SK-N-SH treated with all-trans-retinoic acid at 6 μM for 48 hours (cell line): ENCODE data around the gene IKZF1.

Source experiments
- ATAC-seq: fragments of 200-7000 bp; cut with Tn5 transposase; 3 replicates; pipeline ENCODE4 v1.9.1; 2020; ENCODE audit warnings: mild to moderate bottlenecking, moderate library complexity
- ARNTL ChIP-seq: fragments of 450-650 bp; formaldehyde crosslinking; IDR thresholded peaks from 2 replicates; pipeline ENCODE4 v1.5.0; 2020; ENCODE audit warnings: low read depth, mild to moderate bottlenecking, moderate library complexity, borderline replicate concordance
- BACH2 ChIP-seq: fragments of 250-450 bp; sonication (Bioruptor Pico); IDR thresholded peaks from 2 replicates; pipeline ENCODE4 v1.9.0; 2021; ENCODE audit warnings: mild to moderate bottlenecking, borderline replicate concordance
- CSDC2 ChIP-seq: fragments of 250-450 bp; sonication (Bioruptor Pico); IDR thresholded peaks from 2 replicates; pipeline ENCODE4 v1.5.0; 2020; ENCODE audit warnings: mild to moderate bottlenecking, moderate library complexity
- GLIS3 ChIP-seq: fragments of 250-450 bp; sonication (Bioruptor Pico); IDR thresholded peaks from 2 replicates; pipeline ENCODE4 v1.5.0; 2020; ENCODE audit warnings: mild to moderate bottlenecking, moderate library complexity
- ISL1 ChIP-seq: fragments of 250-450 bp; sonication (Bioruptor Pico); IDR thresholded peaks from 2 replicates; pipeline ENCODE4 v2.1.2; 2022; ENCODE audit warnings: mild to moderate bottlenecking, moderate library complexity
- OSR1 ChIP-seq: fragments of 250-450 bp; sonication (Bioruptor Pico); IDR thresholded peaks from 2 replicates; pipeline ENCODE4 v1.8.0; 2022; ENCODE audit warnings: moderate library complexity, mild to moderate bottlenecking, inconsistent platforms
- RARB ChIP-seq: fragments of 250-450 bp; sonication (Bioruptor Pico); IDR thresholded peaks from 2 replicates; pipeline ENCODE4 v1.8.0; 2021; ENCODE audit warnings: mild to moderate bottlenecking, moderate library complexity
- SNAI2 ChIP-seq: fragments of 250-450 bp; sonication (Bioruptor Pico); IDR thresholded peaks from 2 replicates; pipeline ENCODE4 v1.5.0; 2020; ENCODE audit warnings: mild to moderate bottlenecking, moderate library complexity
- TCF4 ChIP-seq: fragments of 250-450 bp; sonication (Bioruptor Pico); IDR thresholded peaks from 2 replicates; pipeline ENCODE4 v1.8.0; 2021; ENCODE audit warnings: mild to moderate bottlenecking, moderate library complexity, borderline replicate concordance
- TOX ChIP-seq: fragments of 250-450 bp; sonication (Bioruptor Pico); IDR thresholded peaks from 2 replicates; pipeline ENCODE4 v1.8.0; 2021; ENCODE audit warnings: mild to moderate bottlenecking, moderate library complexity, borderline replicate concordance
- ZC3H10 ChIP-seq: fragments of 250-450 bp; sonication (Bioruptor Pico); IDR thresholded peaks from 2 replicates; pipeline ENCODE4 v1.5.1; 2021; ENCODE audit warnings: mild to moderate bottlenecking, moderate library complexity
- ZFP30 ChIP-seq: fragments of 450-650 bp; formaldehyde crosslinking; IDR thresholded peaks from 2 replicates; pipeline ENCODE4 v1.5.0; 2022; ENCODE audit warnings: mild to moderate bottlenecking, moderate library complexity
- ZNF565 ChIP-seq: fragments of 450-650 bp; formaldehyde crosslinking; conservative IDR thresholded peaks from 2 replicates; pipeline ENCODE4 v1.5.0; 2020; ENCODE audit warnings: low read depth, mild to moderate bottlenecking, moderate library complexity
- TF ChIP-seq, protein P1 (sequence below): fragments of 250-450 bp; sonication (Bioruptor Pico); IDR thresholded peaks from 2 replicates; pipeline ENCODE4 v1.8.0; 2021; ENCODE audit warnings: low read depth, mild to moderate bottlenecking, moderate library complexity, borderline replicate concordance
- TF ChIP-seq, protein P2 (sequence below): fragments of 250-450 bp; sonication (Bioruptor Pico); IDR thresholded peaks from 2 replicates; pipeline ENCODE4 v1.8.0; 2020; ENCODE audit warnings: mild to moderate bottlenecking, moderate library complexity, borderline replicate concordance
- TF ChIP-seq, protein P3 (sequence below): fragments of 250-450 bp; sonication (Bioruptor Pico); IDR thresholded peaks from 2 replicates; pipeline ENCODE4 v1.5.1; 2020; ENCODE audit warnings: low read depth, mild to moderate bottlenecking, moderate library complexity
- TF ChIP-seq, protein P4 (sequence below): fragments of 250-450 bp; sonication (Bioruptor Pico); IDR thresholded peaks from 2 replicates; pipeline ENCODE4 v1.5.1; 2021; ENCODE audit warnings: mild to moderate bottlenecking, moderate library complexity
- TF ChIP-seq, protein P5 (sequence below): fragments of 250-450 bp; sonication (Bioruptor Pico); IDR thresholded peaks from 2 replicates; pipeline ENCODE4 v1.5.0; 2020; ENCODE audit warnings: mild to moderate bottlenecking, moderate library complexity

Gene IKZF1

DNA sequence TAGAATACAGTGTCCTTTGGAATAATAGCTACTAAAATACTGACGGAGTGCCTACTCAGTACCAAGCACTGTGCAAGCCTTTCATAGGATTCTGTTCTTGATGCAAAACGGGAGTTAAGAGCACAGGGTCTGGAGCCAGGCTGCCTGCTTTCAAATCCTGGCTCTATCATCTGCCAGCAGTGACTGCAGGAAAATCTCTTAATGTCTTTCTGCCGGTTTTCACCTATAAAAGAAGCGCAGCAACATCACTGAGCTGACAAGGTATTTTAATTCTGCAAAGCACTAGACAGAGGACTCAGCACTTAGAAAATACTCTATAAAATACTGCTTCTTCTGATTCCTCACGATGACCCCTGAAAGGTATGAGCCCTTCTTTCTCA lies 145.0 kb downstream of the IKZF1 start:
- no peak for TF ChIP-seq TOX (CRISPR knock-in tag)
- no peak for TF ChIP-seq CSDC2 (CRISPR knock-in tag)
- TF ChIP-seq ZFP30 = no peak
- TF ChIP-seq BACH2 = no peak
- TF ChIP-seq GLIS3 (CRISPR knock-in tag) = no peak
- TF ChIP-seq, protein P1, sequence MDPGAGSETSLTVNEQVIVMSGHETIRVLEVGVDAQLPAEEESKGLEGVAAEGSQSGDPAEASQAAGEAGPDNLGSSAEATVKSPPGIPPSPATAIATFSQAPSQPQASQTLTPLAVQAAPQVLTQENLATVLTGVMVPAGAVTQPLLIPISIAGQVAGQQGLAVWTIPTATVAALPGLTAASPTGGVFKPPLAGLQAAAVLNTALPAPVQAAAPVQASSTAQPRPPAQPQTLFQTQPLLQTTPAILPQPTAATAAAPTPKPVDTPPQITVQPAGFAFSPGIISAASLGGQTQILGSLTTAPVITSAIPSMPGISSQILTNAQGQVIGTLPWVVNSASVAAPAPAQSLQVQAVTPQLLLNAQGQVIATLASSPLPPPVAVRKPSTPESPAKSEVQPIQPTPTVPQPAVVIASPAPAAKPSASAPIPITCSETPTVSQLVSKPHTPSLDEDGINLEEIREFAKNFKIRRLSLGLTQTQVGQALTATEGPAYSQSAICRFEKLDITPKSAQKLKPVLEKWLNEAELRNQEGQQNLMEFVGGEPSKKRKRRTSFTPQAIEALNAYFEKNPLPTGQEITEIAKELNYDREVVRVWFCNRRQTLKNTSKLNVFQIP (CRISPR knock-in tag) = no peak
- TF ChIP-seq, protein P2, sequence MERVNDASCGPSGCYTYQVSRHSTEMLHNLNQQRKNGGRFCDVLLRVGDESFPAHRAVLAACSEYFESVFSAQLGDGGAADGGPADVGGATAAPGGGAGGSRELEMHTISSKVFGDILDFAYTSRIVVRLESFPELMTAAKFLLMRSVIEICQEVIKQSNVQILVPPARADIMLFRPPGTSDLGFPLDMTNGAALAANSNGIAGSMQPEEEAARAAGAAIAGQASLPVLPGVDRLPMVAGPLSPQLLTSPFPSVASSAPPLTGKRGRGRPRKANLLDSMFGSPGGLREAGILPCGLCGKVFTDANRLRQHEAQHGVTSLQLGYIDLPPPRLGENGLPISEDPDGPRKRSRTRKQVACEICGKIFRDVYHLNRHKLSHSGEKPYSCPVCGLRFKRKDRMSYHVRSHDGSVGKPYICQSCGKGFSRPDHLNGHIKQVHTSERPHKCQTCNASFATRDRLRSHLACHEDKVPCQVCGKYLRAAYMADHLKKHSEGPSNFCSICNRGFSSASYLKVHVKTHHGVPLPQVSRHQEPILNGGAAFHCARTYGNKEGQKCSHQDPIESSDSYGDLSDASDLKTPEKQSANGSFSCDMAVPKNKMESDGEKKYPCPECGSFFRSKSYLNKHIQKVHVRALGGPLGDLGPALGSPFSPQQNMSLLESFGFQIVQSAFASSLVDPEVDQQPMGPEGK (CRISPR knock-in tag) = no peak
- TF ChIP-seq ISL1 (CRISPR knock-in tag) = no peak
- TF ChIP-seq RARB = no peak
- no peak for TF ChIP-seq OSR1 (CRISPR knock-in tag)
- no peak for TF ChIP-seq ARNTL
- TF ChIP-seq TCF4 (CRISPR knock-in tag) = no peak
- TF ChIP-seq, protein P3, sequence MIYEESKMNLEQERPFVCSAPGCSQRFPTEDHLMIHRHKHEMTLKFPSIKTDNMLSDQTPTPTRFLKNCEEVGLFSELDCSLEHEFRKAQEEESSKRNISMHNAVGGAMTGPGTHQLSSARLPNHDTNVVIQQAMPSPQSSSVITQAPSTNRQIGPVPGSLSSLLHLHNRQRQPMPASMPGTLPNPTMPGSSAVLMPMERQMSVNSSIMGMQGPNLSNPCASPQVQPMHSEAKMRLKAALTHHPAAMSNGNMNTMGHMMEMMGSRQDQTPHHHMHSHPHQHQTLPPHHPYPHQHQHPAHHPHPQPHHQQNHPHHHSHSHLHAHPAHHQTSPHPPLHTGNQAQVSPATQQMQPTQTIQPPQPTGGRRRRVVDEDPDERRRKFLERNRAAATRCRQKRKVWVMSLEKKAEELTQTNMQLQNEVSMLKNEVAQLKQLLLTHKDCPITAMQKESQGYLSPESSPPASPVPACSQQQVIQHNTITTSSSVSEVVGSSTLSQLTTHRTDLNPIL (CRISPR knock-in tag) = no peak
- TF ChIP-seq ZC3H10 = no peak
- no peak for TF ChIP-seq SNAI2 (CRISPR knock-in tag)
- TF ChIP-seq ZNF565 (CRISPR knock-in tag) = no peak
- ATAC-seq = peak; percentile 24

DNA sequence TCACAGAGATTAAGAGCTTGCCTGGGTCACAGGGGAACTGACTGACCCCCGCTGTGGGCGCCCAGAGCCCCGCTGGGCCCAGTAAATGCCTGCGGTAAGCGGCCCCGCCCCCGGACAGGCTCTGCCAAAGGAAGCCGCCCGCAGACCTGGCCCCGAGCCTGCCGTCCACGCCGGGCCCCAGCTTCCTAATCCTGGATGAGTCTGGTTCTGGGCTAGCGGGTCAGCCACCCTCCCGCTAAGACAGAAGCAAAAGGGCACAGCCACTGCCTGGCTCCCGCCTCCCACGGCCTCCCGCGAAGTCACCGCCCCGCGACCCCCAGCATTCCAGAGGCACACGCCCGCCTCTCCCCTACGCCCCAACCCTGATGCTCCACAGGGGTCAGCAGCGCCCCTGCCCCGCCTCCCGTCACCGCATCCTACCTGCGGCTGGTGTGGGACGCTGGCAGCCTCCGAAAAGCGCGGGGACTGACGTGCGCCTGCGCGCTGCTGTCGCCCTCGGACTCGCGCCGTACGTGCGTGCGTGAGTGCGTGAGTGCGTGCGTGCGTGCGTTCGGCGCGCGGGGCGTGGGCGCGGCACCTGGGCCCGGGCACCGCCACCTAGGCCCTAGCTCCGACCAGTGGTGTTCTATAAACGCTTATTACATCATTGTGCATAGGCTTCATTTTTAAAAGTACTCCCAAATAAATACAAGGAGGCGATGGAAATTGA lies 145.5 kb downstream of the IKZF1 start, which contains the start of gene FIGNL1:
FIGNL1 (minus strand) TSS at position 470 of the 709 bp plus-strand sequence. CDS start 3,063 bp downstream, outside the sequence.
- peak; percentile 99 for ATAC-seq
- no peak for TF ChIP-seq TCF4 (CRISPR knock-in tag)
- TF ChIP-seq, protein P4, sequence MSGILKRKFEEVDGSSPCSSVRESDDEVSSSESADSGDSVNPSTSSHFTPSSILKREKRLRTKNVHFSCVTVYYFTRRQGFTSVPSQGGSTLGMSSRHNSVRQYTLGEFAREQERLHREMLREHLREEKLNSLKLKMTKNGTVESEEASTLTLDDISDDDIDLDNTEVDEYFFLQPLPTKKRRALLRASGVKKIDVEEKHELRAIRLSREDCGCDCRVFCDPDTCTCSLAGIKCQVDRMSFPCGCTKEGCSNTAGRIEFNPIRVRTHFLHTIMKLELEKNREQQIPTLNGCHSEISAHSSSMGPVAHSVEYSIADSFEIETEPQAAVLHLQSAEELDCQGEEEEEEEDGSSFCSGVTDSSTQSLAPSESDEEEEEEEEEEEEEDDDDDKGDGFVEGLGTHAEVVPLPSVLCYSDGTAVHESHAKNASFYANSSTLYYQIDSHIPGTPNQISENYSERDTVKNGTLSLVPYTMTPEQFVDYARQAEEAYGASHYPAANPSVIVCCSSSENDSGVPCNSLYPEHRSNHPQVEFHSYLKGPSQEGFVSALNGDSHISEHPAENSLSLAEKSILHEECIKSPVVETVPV = no peak
- TF ChIP-seq ZNF565 (CRISPR knock-in tag) = no peak
- TF ChIP-seq, protein P3 (CRISPR knock-in tag) = no peak
- no peak for TF ChIP-seq ZFP30
- TF ChIP-seq, protein P2 (CRISPR knock-in tag) = no peak
- TF ChIP-seq SNAI2 (CRISPR knock-in tag) = no peak

DNA sequence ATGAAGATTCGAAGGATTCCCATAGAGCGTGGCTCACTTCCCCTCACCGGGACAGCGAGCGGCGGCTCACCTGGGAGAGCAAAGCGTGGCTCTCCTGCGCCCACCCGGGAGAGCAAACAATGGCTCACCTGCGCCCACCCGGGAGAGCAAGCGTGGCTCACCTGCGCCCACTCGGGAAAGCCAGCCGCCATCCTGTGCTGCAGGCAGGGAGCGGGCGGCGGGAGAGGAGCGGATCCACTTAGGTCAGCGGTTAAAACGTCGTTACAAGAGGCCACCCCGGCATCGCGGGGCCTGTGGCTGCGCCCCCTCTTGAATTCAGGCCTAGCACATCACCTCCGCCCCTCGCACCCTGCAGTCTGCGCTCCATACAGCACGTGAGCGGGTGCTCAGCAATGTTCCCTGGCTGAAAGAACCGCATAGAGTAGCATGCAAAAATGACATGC lies 146.1 kb downstream of the IKZF1 start:
- TF ChIP-seq TCF4 (CRISPR knock-in tag) (no peak), RARB (no peak), TOX (CRISPR knock-in tag) (no peak), ISL1 (CRISPR knock-in tag) (no peak)
- TF ChIP-seq, protein P5, sequence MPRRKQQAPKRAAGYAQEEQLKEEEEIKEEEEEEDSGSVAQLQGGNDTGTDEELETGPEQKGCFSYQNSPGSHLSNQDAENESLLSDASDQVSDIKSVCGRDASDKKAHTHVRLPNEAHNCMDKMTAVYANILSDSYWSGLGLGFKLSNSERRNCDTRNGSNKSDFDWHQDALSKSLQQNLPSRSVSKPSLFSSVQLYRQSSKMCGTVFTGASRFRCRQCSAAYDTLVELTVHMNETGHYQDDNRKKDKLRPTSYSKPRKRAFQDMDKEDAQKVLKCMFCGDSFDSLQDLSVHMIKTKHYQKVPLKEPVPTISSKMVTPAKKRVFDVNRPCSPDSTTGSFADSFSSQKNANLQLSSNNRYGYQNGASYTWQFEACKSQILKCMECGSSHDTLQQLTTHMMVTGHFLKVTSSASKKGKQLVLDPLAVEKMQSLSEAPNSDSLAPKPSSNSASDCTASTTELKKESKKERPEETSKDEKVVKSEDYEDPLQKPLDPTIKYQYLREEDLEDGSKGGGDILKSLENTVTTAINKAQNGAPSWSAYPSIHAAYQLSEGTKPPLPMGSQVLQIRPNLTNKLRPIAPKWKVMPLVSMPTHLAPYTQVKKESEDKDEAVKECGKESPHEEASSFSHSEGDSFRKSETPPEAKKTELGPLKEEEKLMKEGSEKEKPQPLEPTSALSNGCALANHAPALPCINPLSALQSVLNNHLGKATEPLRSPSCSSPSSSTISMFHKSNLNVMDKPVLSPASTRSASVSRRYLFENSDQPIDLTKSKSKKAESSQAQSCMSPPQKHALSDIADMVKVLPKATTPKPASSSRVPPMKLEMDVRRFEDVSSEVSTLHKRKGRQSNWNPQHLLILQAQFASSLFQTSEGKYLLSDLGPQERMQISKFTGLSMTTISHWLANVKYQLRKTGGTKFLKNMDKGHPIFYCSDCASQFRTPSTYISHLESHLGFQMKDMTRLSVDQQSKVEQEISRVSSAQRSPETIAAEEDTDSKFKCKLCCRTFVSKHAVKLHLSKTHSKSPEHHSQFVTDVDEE (CRISPR knock-in tag) = no peak
- TF ChIP-seq, protein P3 (CRISPR knock-in tag) = no peak
- TF ChIP-seq, protein P2 (CRISPR knock-in tag) = no peak
- peak; percentile 11 for ATAC-seq
